HepG2 (cell line): ENCODE results near the gene GRM8. TPM values are rescaled to one million over a fixed set of nuclear protein-coding genes. Genes with fewer than 3 reads are reported as not detected.

Experiments used
- ATAC-seq: fragments of 200-7000 bp; cut with Tn5 transposase; 3 replicates; pipeline ENCODE4 v1.9.1; 2020; ENCODE audit warnings: mild to moderate bottlenecking, moderate library complexity
- BruUV-seq: library from RNA; stranded (reverse); fragments of 400-500 nt; replicated peaks from 2 replicates; lab custom pipeline; 2021; lab: Mats Ljungman, UMichigan
- CTCF ChIA-PET: fragments of 300-600 bp; formaldehyde crosslinking; extraction: SDS; loops from one replicate; lab custom pipeline; 2021; ENCODE audit warnings: low total read pairs, inconsistent platforms, low intra/inter-chr PET ratio; lab: Yijun Ruan, JAX
- POLR2A ChIA-PET: fragments of 350-600 bp; sonication (Branson Sonifier 250); formaldehyde crosslinking; loops from one replicate; lab custom pipeline; 2020; ENCODE audit warnings: antibody characterized with exemption, inconsistent platforms; lab: Yijun Ruan, JAX
- DNase-seq: peaks from one replicate; pipeline ENCODE4 v3.0.0-alpha.2; 2015; ENCODE audit warnings: low spot score
- FAIRE-seq: peaks from 3 replicates; lab custom pipeline; 2011; peaks lifted over from hg19 to GRCh38; lab: Jason Lieb, UNC
- H2AFZ ChIP-seq: one replicate; pipeline ENCODE4 v1.6.1; 2011; ENCODE audit warnings: low read length, inconsistent platforms
- H3K27ac ChIP-seq: fragments of 300-600 bp; 3 replicates; pipeline ENCODE4 v1.8.0; 2011; ENCODE audit warnings: mixed run types, mild to moderate bottlenecking, mixed read lengths, low read length, inconsistent platforms; ENCODE audit not compliant: insufficient read depth; ENCODE audit errors: extremely low read length
- H3K27me3 ChIP-seq, 2 experiments: fragments of 200-600 bp in 1 of 2; 2 replicates in 1 of 2; 3 replicates in 1 of 2; pipeline versions ENCODE4 v1.6.0 to v1.8.0; 2011; ENCODE audit warnings: low read length in 2 of 2, mild to moderate bottlenecking in 2 of 2, moderate library complexity in 2 of 2, inconsistent platforms in 1 of 2; ENCODE audit not compliant: insufficient read depth in 2 of 2, control insufficient read depth in 1 of 2
- H3K36me3 ChIP-seq, 2 experiments: fragments of 200-600 bp in 1 of 2; replicated peaks in 1 of 2; 2 replicates in 1 of 2; 3 replicates in 1 of 2; pipeline versions ENCODE4 v1.5.1 to v1.8.0; 2011; ENCODE audit warnings: low read length in 2 of 2, inconsistent platforms in 1 of 2; ENCODE audit not compliant: insufficient read depth in 2 of 2, control insufficient read depth in 1 of 2
- H3K4me1 ChIP-seq: 2 replicates; pipeline ENCODE4 v1.5.1; 2012; ENCODE audit warnings: low read length, inconsistent platforms; ENCODE audit not compliant: insufficient read depth
- H3K4me2 ChIP-seq: 2 replicates; pipeline ENCODE4 v1.6.0; 2011; ENCODE audit warnings: low read depth, low read length, inconsistent platforms
- H3K4me3 ChIP-seq, 3 experiments: fragments of 200-600 bp in 1 of 3; sonication (generic), shearing (Covaris generic) in 1 of 3; replicated peaks in 1 of 3; 2 replicates each; pipeline ENCODE4 v1.5.1; 2011 to 2016; ENCODE audit warnings: low read length in 3 of 3, inconsistent platforms in 2 of 3, low read depth in 2 of 3, mild to moderate bottlenecking in 2 of 3, control low read depth in 1 of 3, mixed read lengths in 1 of 3; ENCODE audit not compliant: insufficient read depth in 1 of 3
- H3K79me2 ChIP-seq: one replicate; pipeline ENCODE4 v1.6.1; 2011; ENCODE audit warnings: low read length, inconsistent platforms; ENCODE audit not compliant: insufficient read depth
- H3K9ac ChIP-seq: 2 replicates; pipeline ENCODE4 v1.6.0; 2011; ENCODE audit warnings: mild to moderate bottlenecking, low read depth, low read length, inconsistent platforms; ENCODE audit not compliant: insufficient read depth
- H3K9me3 ChIP-seq: 2 replicates; pipeline ENCODE4 v1.5.1; 2012; ENCODE audit warnings: mild to moderate bottlenecking, low read length
- H4K20me1 ChIP-seq: 2 replicates; pipeline ENCODE4 v1.6.0; 2011; ENCODE audit warnings: inconsistent platforms, mild to moderate bottlenecking, low read length, moderate library complexity; ENCODE audit not compliant: insufficient read depth
- HIVEP1 ChIP-seq: sonication (generic); formaldehyde crosslinking; IDR thresholded peaks from 2 replicates; pipeline ENCODE4 v1.4.0; 2020; ENCODE audit warnings: mild to moderate bottlenecking, missing genetic modification reagents
- RBFOX2 ChIP-seq: fragments of 200-400 bp; formaldehyde crosslinking; IDR thresholded peaks from 2 replicates; pipeline ENCODE4 v1.6.1; 2017; ENCODE audit warnings: low read depth, mild to moderate bottlenecking, low read length
- SMARCC2 ChIP-seq: fragments of 450-650 bp; IDR thresholded peaks from 2 replicates; pipeline ENCODE4 v1.6.1; 2017; ENCODE audit warnings: antibody characterized with exemption, mild to moderate bottlenecking
- ZBTB38 ChIP-seq: sonication (generic); formaldehyde crosslinking; IDR thresholded peaks from 2 replicates; pipeline ENCODE4 v1.5.1; 2020; ENCODE audit warnings: mild to moderate bottlenecking, missing genetic modification reagents
- ZNF775 ChIP-seq: sonication (generic); formaldehyde crosslinking; IDR thresholded peaks from 2 replicates; pipeline ENCODE4 v1.4.0; 2020; ENCODE audit warnings: missing genetic modification reagents, mild to moderate bottlenecking, moderate library complexity, borderline replicate concordance
- WGBS: methylation state at CpG from one replicate; pipeline ENCODE4 v1.1.6; 2017; ENCODE audit warnings: low lambda C conversion rate; 5-methylcytosine and 5-hydroxymethylcytosine counted together
- in situ Hi-C: cut with HindIII; loops from 2 replicates; pipeline ENCODE4 v1.10.0; 2017; ENCODE audit warnings: low pct_unique_long_range_greater_than_20kb; ENCODE audit not compliant: extremely low pct_ligation_motif_present
- intact Hi-C: fragments of 100-400 bp; cut with micrococcal nuclease; formaldehyde crosslinking; loops from one replicate; pipeline ENCODE4 v1.10.0; 2022; ENCODE audit not compliant: unreplicated experiment
- polyA plus RNA-seq, 8 experiments: library from polyadenylated mRNA; depleted of rRNA in 3 of 8; stranded (reverse) in 7 of 8; unstranded in 1 of 8; fragments of >200 nt; fragmentation: Illumina TruSeq in 4 of 8; extraction: Trizol in 4 of 8; gene quantifications; 2 replicates each; pipeline versions ENCODE4 v1.2.1 to v1.2.3, GENCODE V29; 2011 to 2016; ENCODE audit warnings: low read depth in 4 of 8, missing spikeins in 1 of 8, mixed read lengths in 1 of 8; ENCODE audit not compliant: insufficient read depth in 1 of 8
- total RNA-seq, 5 experiments: library from RNA; depleted of rRNA; stranded (reverse); fragments of >200 nt; fragmentation: Illumina TruSeq; extraction: Trizol; gene quantifications; 2 replicates each; pipeline ENCODE4 v1.2.3, GENCODE V29; 2016; ENCODE audit warnings: low read depth in 1 of 5
- TF ChIP-seq, protein P1 (sequence below): sonication (generic); formaldehyde crosslinking; conservative IDR thresholded peaks from 2 replicates; pipeline ENCODE4 v1.8.0; 2022; ENCODE audit warnings: mild to moderate bottlenecking, moderate library complexity, missing genetic modification reagents
- TF ChIP-seq, protein P2 (sequence below): sonication (generic); formaldehyde crosslinking; conservative IDR thresholded peaks from 2 replicates; pipeline ENCODE4 v1.4.0; 2020; ENCODE audit warnings: missing genetic modification reagents
- TF ChIP-seq, protein P3 (sequence below): sonication (generic); formaldehyde crosslinking; IDR thresholded peaks from 2 replicates; pipeline ENCODE4 v1.5.0; 2020; ENCODE audit warnings: mild to moderate bottlenecking, missing genetic modification reagents, moderate library complexity
- TF ChIP-seq, protein P4 (sequence below): sonication (generic); formaldehyde crosslinking; conservative IDR thresholded peaks from 2 replicates; pipeline ENCODE4 v1.5.0; 2020; ENCODE audit warnings: missing genetic modification reagents
- TF ChIP-seq, protein P5 (sequence below), 2 experiments: IDR thresholded peaks; 2 replicates each; pipeline ENCODE4 v1.6.1; 2011 to 2012; ENCODE audit warnings: low read length in 2 of 2, borderline replicate concordance in 1 of 2, low read depth in 1 of 2, mild to moderate bottlenecking in 1 of 2, moderate library complexity in 1 of 2
- TF ChIP-seq, protein P6 (sequence below): sonication (generic); formaldehyde crosslinking; IDR thresholded peaks from 2 replicates; pipeline ENCODE4 v1.8.1; 2023; ENCODE audit warnings: mild to moderate bottlenecking, moderate library complexity, missing genetic modification reagents
- TF ChIP-seq, protein P7 (sequence below): sonication (generic); formaldehyde crosslinking; IDR thresholded peaks from 2 replicates; pipeline ENCODE4 v1.4.0; 2020; ENCODE audit warnings: low read depth, mild to moderate bottlenecking, missing genetic modification reagents

The GRM8 gene
- total and polyA plus RNA-seq, 2 of the 13 experiments (the other 11 are each of a cell fraction or from before 2014, with no cell fraction given) = not detected

DNA sequence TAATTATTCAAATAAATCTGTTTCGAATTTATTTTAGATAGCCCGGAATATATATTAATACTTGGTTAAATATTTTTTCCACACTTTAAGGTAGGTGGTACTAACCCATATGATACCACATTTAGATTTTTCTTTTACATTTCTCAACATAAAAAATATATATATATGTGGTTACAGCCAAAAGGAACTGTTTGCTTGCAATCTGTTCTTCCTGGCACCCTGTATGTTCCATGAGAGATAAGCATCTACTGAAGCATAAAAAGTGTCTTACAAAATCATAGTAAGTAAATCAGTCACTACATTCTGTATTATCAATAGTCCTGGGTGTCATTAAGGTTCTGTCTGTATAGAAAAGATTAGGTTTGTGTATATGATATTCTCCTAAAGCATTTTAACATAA is 726.8 kb downstream of the GRM8 start:
- DNase-seq (no peak), ATAC-seq (no peak), FAIRE-seq (no peak)
- Histone ChIP-seq H2AFZ (no peak overlapping the region), H4K20me1 (no peaks in the 10 kb centered on the region), H3K4me3 (no peak overlapping the region), H3K9ac (no peak overlapping the region), H3K79me2 (no peaks in the 10 kb centered on the region), H3K9me3 (peaks cover 88% of the 10 kb centered on the region), H3K36me3 (no peaks in the 10 kb centered on the region), H3K4me2 (no peak overlapping the region), H3K27ac (no peak overlapping the region), H3K4me1 (no peaks in the 10 kb centered on the region), H3K27me3 (no peaks in the 10 kb centered on the region)
- CTCF ChIA-PET = no interaction called here
- in situ Hi-C loops (no loop called here), intact Hi-C loops (no loop called here)
- 0% methylated on average over 2 of the region's 2 CpGs for WGBS
- POLR2A ChIA-PET = no interaction called here
- no TSS peak for BruUV-seq
- TF ChIP-seq ZNF775 (CRISPR knock-in tag) (no peak), SMARCC2 (no peak), ZBTB38 (CRISPR knock-in tag) (no peak), RBFOX2 (no peak), HIVEP1 (CRISPR knock-in tag) (no peak)
- TF ChIP-seq, protein P1, sequence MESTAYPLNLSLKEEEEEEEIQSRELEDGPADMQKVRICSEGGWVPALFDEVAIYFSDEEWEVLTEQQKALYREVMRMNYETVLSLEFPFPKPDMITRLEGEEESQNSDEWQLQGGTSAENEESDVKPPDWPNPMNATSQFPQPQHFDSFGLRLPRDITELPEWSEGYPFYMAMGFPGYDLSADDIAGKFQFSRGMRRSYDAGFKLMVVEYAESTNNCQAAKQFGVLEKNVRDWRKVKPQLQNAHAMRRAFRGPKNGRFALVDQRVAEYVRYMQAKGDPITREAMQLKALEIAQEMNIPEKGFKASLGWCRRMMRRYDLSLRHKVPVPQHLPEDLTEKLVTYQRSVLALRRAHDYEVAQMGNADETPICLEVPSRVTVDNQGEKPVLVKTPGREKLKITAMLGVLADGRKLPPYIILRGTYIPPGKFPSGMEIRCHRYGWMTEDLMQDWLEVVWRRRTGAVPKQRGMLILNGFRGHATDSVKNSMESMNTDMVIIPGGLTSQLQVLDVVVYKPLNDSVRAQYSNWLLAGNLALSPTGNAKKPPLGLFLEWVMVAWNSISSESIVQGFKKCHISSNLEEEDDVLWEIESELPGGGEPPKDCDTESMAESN = no peak
- TF ChIP-seq, protein P2, sequence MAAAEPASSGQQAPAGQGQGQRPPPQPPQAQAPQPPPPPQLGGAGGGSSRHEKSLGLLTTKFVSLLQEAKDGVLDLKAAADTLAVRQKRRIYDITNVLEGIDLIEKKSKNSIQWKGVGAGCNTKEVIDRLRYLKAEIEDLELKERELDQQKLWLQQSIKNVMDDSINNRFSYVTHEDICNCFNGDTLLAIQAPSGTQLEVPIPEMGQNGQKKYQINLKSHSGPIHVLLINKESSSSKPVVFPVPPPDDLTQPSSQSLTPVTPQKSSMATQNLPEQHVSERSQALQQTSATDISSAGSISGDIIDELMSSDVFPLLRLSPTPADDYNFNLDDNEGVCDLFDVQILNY (CRISPR knock-in tag) = no peak
- TF ChIP-seq, protein P3, sequence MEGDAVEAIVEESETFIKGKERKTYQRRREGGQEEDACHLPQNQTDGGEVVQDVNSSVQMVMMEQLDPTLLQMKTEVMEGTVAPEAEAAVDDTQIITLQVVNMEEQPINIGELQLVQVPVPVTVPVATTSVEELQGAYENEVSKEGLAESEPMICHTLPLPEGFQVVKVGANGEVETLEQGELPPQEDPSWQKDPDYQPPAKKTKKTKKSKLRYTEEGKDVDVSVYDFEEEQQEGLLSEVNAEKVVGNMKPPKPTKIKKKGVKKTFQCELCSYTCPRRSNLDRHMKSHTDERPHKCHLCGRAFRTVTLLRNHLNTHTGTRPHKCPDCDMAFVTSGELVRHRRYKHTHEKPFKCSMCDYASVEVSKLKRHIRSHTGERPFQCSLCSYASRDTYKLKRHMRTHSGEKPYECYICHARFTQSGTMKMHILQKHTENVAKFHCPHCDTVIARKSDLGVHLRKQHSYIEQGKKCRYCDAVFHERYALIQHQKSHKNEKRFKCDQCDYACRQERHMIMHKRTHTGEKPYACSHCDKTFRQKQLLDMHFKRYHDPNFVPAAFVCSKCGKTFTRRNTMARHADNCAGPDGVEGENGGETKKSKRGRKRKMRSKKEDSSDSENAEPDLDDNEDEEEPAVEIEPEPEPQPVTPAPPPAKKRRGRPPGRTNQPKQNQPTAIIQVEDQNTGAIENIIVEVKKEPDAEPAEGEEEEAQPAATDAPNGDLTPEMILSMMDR (CRISPR knock-in tag) = no peak
- TF ChIP-seq, protein P4, sequence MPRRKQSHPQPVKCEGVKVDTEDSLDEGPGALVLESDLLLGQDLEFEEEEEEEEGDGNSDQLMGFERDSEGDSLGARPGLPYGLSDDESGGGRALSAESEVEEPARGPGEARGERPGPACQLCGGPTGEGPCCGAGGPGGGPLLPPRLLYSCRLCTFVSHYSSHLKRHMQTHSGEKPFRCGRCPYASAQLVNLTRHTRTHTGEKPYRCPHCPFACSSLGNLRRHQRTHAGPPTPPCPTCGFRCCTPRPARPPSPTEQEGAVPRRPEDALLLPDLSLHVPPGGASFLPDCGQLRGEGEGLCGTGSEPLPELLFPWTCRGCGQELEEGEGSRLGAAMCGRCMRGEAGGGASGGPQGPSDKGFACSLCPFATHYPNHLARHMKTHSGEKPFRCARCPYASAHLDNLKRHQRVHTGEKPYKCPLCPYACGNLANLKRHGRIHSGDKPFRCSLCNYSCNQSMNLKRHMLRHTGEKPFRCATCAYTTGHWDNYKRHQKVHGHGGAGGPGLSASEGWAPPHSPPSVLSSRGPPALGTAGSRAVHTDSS (CRISPR knock-in tag) = no peak
- TF ChIP-seq, protein P5, sequence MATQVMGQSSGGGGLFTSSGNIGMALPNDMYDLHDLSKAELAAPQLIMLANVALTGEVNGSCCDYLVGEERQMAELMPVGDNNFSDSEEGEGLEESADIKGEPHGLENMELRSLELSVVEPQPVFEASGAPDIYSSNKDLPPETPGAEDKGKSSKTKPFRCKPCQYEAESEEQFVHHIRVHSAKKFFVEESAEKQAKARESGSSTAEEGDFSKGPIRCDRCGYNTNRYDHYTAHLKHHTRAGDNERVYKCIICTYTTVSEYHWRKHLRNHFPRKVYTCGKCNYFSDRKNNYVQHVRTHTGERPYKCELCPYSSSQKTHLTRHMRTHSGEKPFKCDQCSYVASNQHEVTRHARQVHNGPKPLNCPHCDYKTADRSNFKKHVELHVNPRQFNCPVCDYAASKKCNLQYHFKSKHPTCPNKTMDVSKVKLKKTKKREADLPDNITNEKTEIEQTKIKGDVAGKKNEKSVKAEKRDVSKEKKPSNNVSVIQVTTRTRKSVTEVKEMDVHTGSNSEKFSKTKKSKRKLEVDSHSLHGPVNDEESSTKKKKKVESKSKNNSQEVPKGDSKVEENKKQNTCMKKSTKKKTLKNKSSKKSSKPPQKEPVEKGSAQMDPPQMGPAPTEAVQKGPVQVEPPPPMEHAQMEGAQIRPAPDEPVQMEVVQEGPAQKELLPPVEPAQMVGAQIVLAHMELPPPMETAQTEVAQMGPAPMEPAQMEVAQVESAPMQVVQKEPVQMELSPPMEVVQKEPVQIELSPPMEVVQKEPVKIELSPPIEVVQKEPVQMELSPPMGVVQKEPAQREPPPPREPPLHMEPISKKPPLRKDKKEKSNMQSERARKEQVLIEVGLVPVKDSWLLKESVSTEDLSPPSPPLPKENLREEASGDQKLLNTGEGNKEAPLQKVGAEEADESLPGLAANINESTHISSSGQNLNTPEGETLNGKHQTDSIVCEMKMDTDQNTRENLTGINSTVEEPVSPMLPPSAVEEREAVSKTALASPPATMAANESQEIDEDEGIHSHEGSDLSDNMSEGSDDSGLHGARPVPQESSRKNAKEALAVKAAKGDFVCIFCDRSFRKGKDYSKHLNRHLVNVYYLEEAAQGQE (IDR thresholded peaks at IDR 0.05; ENCODE audit: borderline replicate concordance in 1 of 2, low read depth in 1 of 2, low read length in 2 of 2) = no peak
- TF ChIP-seq, protein P6, sequence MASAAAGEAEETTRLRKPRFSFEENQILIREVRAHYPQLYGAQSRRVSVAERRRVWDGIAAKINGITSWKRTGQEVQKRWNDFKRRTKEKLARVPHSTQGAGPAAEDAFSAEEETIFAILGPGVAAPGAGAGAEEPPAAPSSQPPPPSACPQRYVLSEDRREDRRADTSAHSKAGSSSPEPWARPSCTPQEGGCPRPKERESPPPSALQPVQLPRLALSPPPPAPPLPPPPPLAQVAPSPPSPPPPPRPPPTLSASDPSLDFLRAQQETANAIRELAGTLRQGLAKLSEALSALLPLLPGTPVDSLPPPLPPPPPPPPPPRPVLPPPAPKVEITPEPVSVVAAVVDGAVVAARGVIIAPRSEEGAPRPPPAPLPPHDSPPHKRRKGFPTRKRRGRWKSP (CRISPR knock-in tag) = no peak
- TF ChIP-seq, protein P7, sequence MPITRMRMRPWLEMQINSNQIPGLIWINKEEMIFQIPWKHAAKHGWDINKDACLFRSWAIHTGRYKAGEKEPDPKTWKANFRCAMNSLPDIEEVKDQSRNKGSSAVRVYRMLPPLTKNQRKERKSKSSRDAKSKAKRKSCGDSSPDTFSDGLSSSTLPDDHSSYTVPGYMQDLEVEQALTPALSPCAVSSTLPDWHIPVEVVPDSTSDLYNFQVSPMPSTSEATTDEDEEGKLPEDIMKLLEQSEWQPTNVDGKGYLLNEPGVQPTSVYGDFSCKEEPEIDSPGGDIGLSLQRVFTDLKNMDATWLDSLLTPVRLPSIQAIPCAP (CRISPR knock-in tag) = no peak
